ENCODE results near the gene DMXL2. TPM values are rescaled to one million over a fixed set of nuclear protein-coding genes. Genes with fewer than 3 reads are reported as not detected.
A peak's percentile ranks its signal among the peaks of the same experiment; 100 is the strongest.

DMXL2 gene
- total and polyA plus RNA-seq, 12 donors: 4.5 to 18.6 (median 6.9) TPM

GRCh38 chr15:51642696-51643095 lies 20.1 kb upstream of the DMXL2 start:
- 39 to 51% methylated on average over 1 of the region's 1 CpG for WGBS, 2 donors
- H3K9me3 ChIP-seq: no peaks in the 10 kb centered on the region
- H3K4me1 ChIP-seq: peaks cover 0 to 17% (median 0%) of the 10 kb centered on the region in 9 donors
- peaks cover 0 to 15% (median 0%) of the 10 kb centered on the region in 7 donors for H3K27me3 ChIP-seq
- peak overlapping the region in 1 of 10 donors; percentile 15 for H3K27ac ChIP-seq
- intact Hi-C loops (cut with DNase I): no loop called here
- H3K36me3 ChIP-seq: no peaks in the 10 kb centered on the region
- H3K4me3 ChIP-seq: no peak overlapping the region
- DNase-seq: no peak
- ATAC-seq: no peak
- TF ChIP-seq CTCF (IDR thresholded peaks at IDR 0.05): no peak

- H3K36me3 ChIP-seq: no peaks in the 10 kb centered on the region
- H3K9me3 ChIP-seq: no peaks in the 10 kb centered on the region
- TF ChIP-seq CTCF (IDR thresholded peaks at IDR 0.05): no peak
- WGBS, 2 donors: 68 to 72% methylated on average over 4 of the region's 4 CpGs
- no peak for DNase-seq
- H3K27me3 ChIP-seq: peaks cover 0 to 15% (median 0%) of the 10 kb centered on the region in 7 donors
- intact Hi-C loops (cut with DNase I): no loop called here
- H3K4me1 ChIP-seq: peaks cover 0 to 6% (median 0%) of the 10 kb centered on the region in 9 donors
- ATAC-seq: no peak
- H3K27ac ChIP-seq: peak overlapping the region in 1 of 10 donors; percentile 69
- H3K4me3 ChIP-seq: no peak overlapping the region
Observed at GRCh38 chr15:51641490-51642130, 19.0 kb upstream of the DMXL2 start.

- no peak for TF ChIP-seq CTCF (IDR thresholded peaks at IDR 0.05)
- intact Hi-C loops (cut with DNase I): no loop called here
- H3K4me1 ChIP-seq: peaks cover 0 to 15% (median 0%) of the 10 kb centered on the region in 9 donors
- 55 to 63% methylated on average over 3 of the region's 3 CpGs for WGBS, 2 donors
- no peaks in the 10 kb centered on the region for H3K9me3 ChIP-seq
- no peaks in the 10 kb centered on the region for H3K27me3 ChIP-seq
- H3K27ac ChIP-seq: no peak overlapping the region
- no peaks in the 10 kb centered on the region for H3K36me3 ChIP-seq
- DNase-seq: no peak
- ATAC-seq: no peak
- H3K4me3 ChIP-seq: no peak overlapping the region
Observed at GRCh38 chr15:51634591-51635198, 12.1 kb upstream of the DMXL2 start.

- Histone ChIP-seq H3K4me3 (no peak overlapping the region), H3K9me3 (no peaks in the 10 kb centered on the region), H3K27me3 (no peaks in the 10 kb centered on the region), H3K27ac (peak overlapping the region in 1 of 10 donors; percentile 79), H3K4me1 (peaks cover 0 to 20% (median 0%) of the 10 kb centered on the region in 9 donors), H3K36me3 (no peaks in the 10 kb centered on the region)
- peak in 7 of 8 donors; percentile 44 to 78 (median 74) for ATAC-seq
- WGBS, 2 donors: 67 to 76% methylated on average over 1 of the region's 1 CpG
- no peak for TF ChIP-seq CTCF (IDR thresholded peaks at IDR 0.05)
- peak in 1 of 2 donors; percentile 12 for DNase-seq
- intact Hi-C loops (cut with DNase I): no loop called here
Observed at GRCh38 chr15:51629612-51630011, 7.0 kb upstream of the DMXL2 start.

Measured in heart right ventricle (tissue), 16 donors.